Fibroblast of mammary gland (primary cell): ENCODE results near the gene OR4E1.
"Not testable (repeated sequence)": the region's sequence is repeated elsewhere in the genome, so short reads cannot be mapped to it uniquely, and the experiment has no call there.

Experiments used
- DNase-seq: peaks from one replicate; pipeline ENCODE4 v3.0.0-alpha.2; 2010; ENCODE audit warnings: low read depth
- H3K4me3 ChIP-seq: 2 replicates; pipeline ENCODE4 v1.5.1; 2011; ENCODE audit warnings: low read depth, mild to moderate bottlenecking, low read length, moderate library complexity; ENCODE audit not compliant: control insufficient read depth
- TF ChIP-seq, protein P1 (sequence below): conservative IDR thresholded peaks from 2 replicates; pipeline ENCODE4 v1.5.1; 2011; ENCODE audit warnings: low read depth, low read length, inconsistent platforms; ENCODE audit not compliant: control insufficient read depth, insufficient read depth

The OR4E1 gene

GRCh38 chr14:21704338-21704737, 30.7 kb upstream of the OR4E1 start:
- H3K4me3 ChIP-seq, result no peak overlapping the region
- DNase-seq, result no peak
- TF ChIP-seq, protein P1, sequence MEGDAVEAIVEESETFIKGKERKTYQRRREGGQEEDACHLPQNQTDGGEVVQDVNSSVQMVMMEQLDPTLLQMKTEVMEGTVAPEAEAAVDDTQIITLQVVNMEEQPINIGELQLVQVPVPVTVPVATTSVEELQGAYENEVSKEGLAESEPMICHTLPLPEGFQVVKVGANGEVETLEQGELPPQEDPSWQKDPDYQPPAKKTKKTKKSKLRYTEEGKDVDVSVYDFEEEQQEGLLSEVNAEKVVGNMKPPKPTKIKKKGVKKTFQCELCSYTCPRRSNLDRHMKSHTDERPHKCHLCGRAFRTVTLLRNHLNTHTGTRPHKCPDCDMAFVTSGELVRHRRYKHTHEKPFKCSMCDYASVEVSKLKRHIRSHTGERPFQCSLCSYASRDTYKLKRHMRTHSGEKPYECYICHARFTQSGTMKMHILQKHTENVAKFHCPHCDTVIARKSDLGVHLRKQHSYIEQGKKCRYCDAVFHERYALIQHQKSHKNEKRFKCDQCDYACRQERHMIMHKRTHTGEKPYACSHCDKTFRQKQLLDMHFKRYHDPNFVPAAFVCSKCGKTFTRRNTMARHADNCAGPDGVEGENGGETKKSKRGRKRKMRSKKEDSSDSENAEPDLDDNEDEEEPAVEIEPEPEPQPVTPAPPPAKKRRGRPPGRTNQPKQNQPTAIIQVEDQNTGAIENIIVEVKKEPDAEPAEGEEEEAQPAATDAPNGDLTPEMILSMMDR, result no peak

DNA sequence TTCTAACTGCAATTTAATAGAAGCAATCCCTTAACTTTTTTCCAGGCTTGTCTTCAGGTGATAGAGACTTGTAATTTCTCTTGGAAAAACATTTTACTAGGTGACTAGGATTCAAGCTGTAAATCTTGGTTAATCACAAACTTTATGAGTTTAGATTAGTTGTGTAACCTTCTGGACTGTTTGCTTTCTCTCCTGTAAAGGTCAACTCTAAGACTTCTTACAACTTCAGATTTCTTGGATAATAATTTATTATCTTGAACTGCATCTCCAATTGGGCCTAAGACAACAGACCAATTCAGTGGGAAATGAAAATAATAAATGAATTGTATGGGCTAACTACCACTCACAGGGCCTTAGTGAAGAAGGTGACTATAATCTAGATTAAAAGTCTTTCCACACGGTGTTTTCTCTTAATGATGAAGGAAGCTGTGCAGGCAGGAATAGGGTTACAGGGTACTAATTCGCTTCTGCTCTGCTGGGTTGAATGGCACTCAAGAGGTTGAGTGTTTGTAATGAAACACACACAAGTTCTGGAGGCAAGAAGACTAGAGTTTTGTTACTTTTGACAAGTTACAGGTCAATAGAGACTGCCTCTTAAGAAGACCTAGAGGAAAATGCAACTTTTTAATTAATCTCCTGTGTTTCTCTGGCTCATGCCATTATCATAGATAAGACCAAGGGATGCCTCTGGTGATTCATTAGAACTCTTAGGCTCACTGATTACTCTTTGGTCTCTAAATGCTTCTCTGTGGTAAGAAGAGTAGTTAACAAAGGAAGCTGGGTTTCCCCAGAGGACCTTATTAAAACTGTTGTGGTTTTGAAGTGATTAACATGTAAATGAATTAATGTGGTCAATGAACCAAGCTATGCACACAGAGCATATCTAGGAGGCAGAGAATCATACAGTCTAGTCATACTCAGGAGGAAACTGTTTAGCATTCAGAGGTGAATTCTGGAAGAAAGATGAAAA, 30.0 kb upstream of the OR4E1 start:
- peak; percentile 8 for DNase-seq
- TF ChIP-seq, protein P1, result no peak
- H3K4me3 ChIP-seq, result no peak overlapping the region

DNA sequence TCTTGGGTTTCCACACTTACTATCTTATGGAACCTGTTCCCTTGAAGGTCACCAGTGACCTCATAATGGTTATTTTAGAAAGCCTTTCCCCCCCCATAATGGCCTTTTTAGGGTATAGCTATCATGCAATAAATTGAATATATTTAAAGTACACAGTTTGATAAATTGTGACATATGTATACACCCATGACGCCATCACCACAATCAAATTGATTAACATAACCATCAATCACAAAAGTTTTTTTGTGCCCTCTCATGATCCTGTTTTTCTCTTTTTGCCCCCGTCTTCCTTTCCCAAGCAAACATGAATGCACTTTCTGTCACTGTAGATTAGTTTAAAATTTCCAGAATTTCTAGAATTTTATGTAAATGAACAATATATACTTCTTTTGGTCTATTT, 28.7 kb upstream of the OR4E1 start:
- no peak for DNase-seq
- TF ChIP-seq, protein P1, result no peak
- H3K4me3 ChIP-seq, result no peak overlapping the region

DNA sequence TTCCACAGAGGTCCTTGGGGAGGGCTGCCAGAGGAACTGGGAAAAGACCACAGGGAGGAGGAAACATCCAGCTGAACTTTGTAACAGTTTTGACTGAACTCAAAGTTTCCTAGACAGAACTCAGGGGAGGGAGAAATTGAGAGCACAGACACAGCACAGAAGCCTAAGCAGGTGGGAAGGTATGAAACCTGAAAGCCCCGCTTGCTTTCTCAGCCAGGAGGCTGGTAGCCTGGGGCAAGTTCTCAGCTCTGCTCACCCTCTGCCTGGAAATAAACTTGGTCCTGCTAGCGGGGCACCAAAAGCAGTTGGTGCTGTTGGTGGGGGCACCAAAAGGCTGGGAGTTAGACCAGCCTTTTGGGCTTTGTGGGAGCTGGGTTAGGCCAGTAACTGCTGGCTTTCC, 25.9 kb upstream of the OR4E1 start:
- DNase-seq, result no peak
- no peak overlapping the region for H3K4me3 ChIP-seq
- TF ChIP-seq, protein P1, result no peak

GRCh38 chr14:21698538-21698937, 24.9 kb upstream of the OR4E1 start:
- not testable (repeated sequence) for DNase-seq, H3K4me3 ChIP-seq

- H3K4me3 ChIP-seq, DNase-seq: not testable (repeated sequence)
Observed at GRCh38 chr14:21697662-21698061, 24.0 kb upstream of the OR4E1 start.

DNA sequence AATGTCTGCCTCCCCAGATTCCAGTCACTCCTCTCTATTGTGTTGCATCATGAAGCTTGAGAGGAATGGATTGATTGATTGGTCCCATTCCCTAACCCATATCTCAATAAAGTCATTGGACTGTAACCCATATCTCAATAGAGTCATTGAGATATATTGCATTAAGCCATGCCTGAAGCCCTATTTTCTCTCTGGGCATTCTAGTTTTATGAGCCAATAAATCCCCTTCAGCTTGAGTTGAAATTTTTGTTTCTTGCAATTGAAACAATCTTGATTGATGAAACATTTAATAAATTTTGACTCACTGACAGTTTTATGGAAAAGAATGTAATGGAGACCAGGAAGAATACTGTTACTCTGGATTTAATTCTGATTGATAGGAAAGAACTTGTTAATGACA, 20.8 kb upstream of the OR4E1 start:
- no peak for DNase-seq
- H3K4me3 ChIP-seq, result no peak overlapping the region
- TF ChIP-seq, protein P1, result no peak

DNA sequence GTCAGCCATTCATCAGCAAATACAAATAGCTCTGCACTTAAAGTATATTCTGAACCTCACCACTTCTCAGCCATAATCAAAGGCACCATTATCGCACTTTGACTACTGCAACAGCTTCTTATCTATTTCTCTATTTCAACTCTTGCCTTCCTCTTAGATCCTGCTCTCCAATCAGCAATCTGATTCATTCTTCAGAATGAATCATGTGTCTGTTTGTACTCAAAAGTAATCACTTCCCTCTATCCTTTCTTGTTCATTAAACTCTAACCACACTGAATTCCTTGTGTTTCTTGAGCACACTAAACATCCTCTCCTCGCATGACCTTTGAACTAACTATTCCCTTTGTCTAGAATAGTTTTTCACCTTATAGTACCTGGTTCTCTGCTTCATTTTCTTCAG, 12.8 kb upstream of the OR4E1 start:
- DNase-seq, result peak; percentile 2
- TF ChIP-seq, protein P1, result no peak
- no peak overlapping the region for H3K4me3 ChIP-seq
